ENCODE data around the gene MED29. TPM values are rescaled to one million over a fixed set of nuclear protein-coding genes. Genes with fewer than 3 reads are reported as not detected.

The MED29 gene
- total RNA-seq, 1 donor from 2014 or later = 37.3 TPM

DNA sequence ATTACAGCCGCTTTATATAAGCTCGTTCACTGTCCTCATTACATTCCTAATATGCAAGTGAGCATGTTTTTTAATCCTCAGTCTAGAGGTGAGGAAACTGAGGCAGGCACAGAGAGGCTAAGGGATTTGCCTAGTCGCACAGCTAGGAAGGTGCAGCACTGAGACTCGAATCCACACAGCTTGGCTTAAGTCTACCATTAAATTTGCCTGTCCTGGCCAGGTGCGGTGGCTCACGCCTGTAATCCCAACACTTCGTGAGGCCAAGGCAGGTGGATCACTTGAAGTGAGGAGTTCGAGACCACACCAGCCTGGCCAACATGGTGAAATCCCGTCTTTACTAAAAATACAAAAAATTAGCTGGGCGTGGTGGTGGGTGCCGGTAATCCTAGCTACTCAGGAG, 36.5 kb downstream of the MED29 start:
- peaks cover 36% of the 10 kb centered on the region for H3K4me1 Mint-ChIP-seq
- H3K4me3 Mint-ChIP-seq = no peak overlapping the region
- H3K36me3 Mint-ChIP-seq (ENCODE audit: low read depth) = peaks cover 14% of the 10 kb centered on the region
- no peak for DNase-seq (ENCODE audit: low read depth, low spot score)
- peaks cover 2% of the 10 kb centered on the region for H3K27me3 Mint-ChIP-seq (ENCODE audit: low read depth)
- H3K9me3 Mint-ChIP-seq = no peaks in the 10 kb centered on the region
- H3K27ac Mint-ChIP-seq (ENCODE audit: unreplicated experiment) = no peak overlapping the region
- TF ChIP-seq, protein P1, sequence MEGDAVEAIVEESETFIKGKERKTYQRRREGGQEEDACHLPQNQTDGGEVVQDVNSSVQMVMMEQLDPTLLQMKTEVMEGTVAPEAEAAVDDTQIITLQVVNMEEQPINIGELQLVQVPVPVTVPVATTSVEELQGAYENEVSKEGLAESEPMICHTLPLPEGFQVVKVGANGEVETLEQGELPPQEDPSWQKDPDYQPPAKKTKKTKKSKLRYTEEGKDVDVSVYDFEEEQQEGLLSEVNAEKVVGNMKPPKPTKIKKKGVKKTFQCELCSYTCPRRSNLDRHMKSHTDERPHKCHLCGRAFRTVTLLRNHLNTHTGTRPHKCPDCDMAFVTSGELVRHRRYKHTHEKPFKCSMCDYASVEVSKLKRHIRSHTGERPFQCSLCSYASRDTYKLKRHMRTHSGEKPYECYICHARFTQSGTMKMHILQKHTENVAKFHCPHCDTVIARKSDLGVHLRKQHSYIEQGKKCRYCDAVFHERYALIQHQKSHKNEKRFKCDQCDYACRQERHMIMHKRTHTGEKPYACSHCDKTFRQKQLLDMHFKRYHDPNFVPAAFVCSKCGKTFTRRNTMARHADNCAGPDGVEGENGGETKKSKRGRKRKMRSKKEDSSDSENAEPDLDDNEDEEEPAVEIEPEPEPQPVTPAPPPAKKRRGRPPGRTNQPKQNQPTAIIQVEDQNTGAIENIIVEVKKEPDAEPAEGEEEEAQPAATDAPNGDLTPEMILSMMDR (conservative IDR thresholded peaks at IDR 0.05) = no peak

DNA sequence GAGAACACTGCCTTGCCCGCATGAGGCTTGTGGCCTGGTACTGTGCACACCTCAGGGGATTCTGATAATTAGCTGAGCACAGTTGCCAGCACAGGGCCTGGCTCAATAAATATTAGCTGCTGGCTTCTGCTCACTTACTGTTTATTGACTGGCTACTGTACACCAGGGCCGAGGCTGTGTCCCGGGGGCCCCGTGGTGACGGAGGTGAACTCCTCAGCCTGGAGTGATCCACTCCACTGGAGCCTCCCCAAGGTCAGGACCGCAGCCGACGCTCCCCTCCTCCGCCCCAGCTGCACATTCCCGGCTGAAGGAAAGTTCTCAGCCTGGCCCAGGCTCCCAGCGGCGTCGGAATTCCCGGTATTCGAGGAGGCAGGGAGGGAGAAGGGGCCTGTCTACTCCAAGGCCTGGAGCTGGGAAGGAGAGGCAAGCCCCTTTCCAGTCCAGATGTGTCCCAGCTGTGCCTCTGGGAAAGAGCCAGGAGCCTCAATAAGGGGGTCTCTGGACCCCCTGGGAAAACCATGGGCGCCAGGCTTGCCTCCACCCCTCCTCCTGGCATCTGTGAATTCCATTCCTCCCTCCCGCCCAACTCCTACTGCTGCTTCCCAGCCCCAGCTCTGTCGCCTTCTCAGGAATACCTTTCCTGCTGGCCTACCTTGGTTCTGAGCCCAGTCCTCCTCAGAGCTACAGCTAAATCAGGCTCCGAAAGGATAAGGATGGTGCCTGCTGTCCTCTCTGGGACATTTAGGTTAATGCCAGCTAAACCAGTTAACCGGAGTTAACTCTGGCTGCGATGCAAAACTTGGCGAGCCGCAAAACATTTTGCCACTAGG, 37.3 kb downstream of the MED29 start:
- peaks cover 17% of the 10 kb centered on the region for H3K36me3 Mint-ChIP-seq (ENCODE audit: low read depth)
- no peak for DNase-seq (ENCODE audit: low read depth, low spot score)
- peaks cover 36% of the 10 kb centered on the region for H3K4me1 Mint-ChIP-seq
- TF ChIP-seq, protein P1 (conservative IDR thresholded peaks at IDR 0.05) = no peak
- peak overlapping the region; percentile 76 for H3K4me3 Mint-ChIP-seq
- no peaks in the 10 kb centered on the region for H3K9me3 Mint-ChIP-seq
- peaks cover 2% of the 10 kb centered on the region for H3K27me3 Mint-ChIP-seq (ENCODE audit: low read depth)
- H3K27ac Mint-ChIP-seq (ENCODE audit: unreplicated experiment) = peak overlapping the region; percentile 43

- H3K4me1 Mint-ChIP-seq = peaks cover 43% of the 10 kb centered on the region
- peaks cover 5% of the 10 kb centered on the region for H3K27me3 Mint-ChIP-seq (ENCODE audit: low read depth)
- DNase-seq (ENCODE audit: low read depth, low spot score) = no peak
- TF ChIP-seq, protein P1 (conservative IDR thresholded peaks at IDR 0.05) = no peak
- H3K27ac Mint-ChIP-seq (ENCODE audit: unreplicated experiment) = peak overlapping the region; percentile 35
- no peaks in the 10 kb centered on the region for H3K9me3 Mint-ChIP-seq
- peak overlapping the region; percentile 79 for H3K4me3 Mint-ChIP-seq
- peaks cover 18% of the 10 kb centered on the region for H3K36me3 Mint-ChIP-seq (ENCODE audit: low read depth)
These were observed 39.8 kb downstream of the MED29 start for GRCh38 chr19:39430675-39431593.

DNA sequence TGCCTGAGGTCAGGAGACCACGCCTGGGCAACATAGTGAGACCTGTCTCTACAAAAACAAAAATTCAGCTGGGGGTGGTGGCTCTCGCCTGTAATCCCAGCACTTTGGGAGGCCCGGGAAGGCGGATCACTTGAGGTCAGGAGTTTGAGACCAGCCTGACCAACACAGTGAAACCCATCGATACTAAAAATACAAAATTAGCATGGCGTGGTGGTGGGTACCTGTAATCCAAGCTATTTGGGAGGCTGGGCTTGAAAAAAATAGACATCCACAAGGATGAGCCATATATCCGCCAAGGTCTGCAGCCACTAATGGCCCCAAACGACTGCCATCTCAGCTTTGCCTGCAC, 41.5 kb downstream of the MED29 start:
- H3K4me3 Mint-ChIP-seq = peak overlapping the region; percentile 100
- H3K9me3 Mint-ChIP-seq = no peaks in the 10 kb centered on the region
- peaks cover 12% of the 10 kb centered on the region for H3K27me3 Mint-ChIP-seq (ENCODE audit: low read depth)
- DNase-seq (ENCODE audit: low read depth, low spot score) = no peak
- H3K4me1 Mint-ChIP-seq = peaks cover 44% of the 10 kb centered on the region
- H3K27ac Mint-ChIP-seq (ENCODE audit: unreplicated experiment) = no peak overlapping the region
- TF ChIP-seq, protein P1 (conservative IDR thresholded peaks at IDR 0.05) = no peak
- peaks cover 17% of the 10 kb centered on the region for H3K36me3 Mint-ChIP-seq (ENCODE audit: low read depth)

DNA sequence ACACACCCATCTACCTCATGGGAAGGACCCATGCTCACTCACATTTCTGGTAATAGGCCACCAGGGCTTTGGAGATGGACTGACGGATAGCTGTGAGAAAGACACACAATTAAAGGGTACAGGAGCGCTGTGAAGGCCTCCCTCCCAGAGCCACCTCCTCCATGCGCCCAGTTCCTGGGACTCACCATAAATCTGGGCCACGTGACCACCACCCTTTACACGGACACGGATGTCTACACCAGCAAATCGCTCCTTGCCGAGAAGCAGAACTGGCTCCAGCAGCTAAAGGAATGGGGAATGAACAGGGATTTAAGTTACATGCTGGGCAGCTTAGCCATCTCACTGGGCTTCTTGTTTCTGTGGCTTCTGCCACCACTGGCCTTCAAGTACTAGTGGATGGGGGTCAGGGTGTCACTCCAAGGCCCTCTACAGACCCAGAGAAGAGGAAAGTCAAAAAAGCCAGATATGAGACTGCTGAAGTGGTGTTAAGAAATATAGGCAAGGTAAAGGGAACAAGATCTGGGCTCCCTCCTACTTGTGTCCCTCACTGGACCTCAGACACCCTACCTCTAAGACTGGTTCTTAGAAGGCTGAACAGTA, 42.4 kb downstream of the MED29 start:
- H3K4me3 Mint-ChIP-seq = peak overlapping the region; percentile 100
- TF ChIP-seq, protein P1 (conservative IDR thresholded peaks at IDR 0.05) = no peak
- no peak overlapping the region for H3K27ac Mint-ChIP-seq (ENCODE audit: unreplicated experiment)
- no peaks in the 10 kb centered on the region for H3K9me3 Mint-ChIP-seq
- peaks cover 12% of the 10 kb centered on the region for H3K27me3 Mint-ChIP-seq (ENCODE audit: low read depth)
- peaks cover 38% of the 10 kb centered on the region for H3K4me1 Mint-ChIP-seq
- H3K36me3 Mint-ChIP-seq (ENCODE audit: low read depth) = peaks cover 17% of the 10 kb centered on the region
- DNase-seq (ENCODE audit: low read depth, low spot score) = no peak

Measured in neural crest cell (in vitro differentiated cells).